NCI-H1694 treated with DMSO at 0.1 percent for 48 hours (cell line): ENCODE measurements around the gene FBXL7.

Source experiments
- DNase-seq: peaks from one replicate; lab custom pipeline; 2025; lab: John Stamatoyannopoulos, UW

Gene FBXL7

DNA sequence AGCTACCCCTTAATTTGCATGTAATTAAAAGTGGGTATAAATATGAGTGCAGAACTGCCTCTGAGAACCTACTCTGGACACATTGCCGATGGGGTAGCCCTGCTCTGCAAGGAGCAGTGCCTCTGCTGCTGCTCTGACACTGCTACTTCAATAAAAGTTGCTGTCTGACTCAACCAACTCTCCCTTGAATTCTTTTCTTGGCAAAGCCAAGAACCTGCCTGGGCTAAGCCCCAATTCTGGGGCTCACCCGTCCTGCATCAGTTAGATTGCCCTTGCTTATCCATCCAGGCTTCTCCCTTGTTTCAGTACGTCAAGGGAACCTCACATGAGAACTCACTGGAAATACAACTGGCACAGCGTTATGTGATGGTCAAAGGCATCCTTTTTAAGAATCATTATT is 44.1 kb downstream of the FBXL7 start:
- no peak for DNase-seq

DNA sequence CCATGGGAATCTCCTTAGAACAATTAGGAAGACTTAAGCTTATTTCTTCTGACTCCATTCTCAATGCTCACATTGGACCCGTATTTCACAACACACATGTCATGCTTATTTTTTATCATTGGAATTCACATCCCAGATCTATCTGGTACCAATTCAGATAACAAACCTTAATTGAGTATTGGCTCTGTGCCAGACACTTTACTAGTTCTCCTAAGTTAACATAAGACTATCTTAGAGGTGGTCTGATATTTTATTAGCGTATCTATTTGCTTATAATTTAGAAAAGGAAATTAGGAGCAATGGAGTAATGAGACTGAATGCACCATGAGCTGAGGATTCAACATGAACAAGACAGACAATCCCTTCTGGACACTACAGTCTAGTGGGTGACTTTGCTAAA is 45.1 kb downstream of the FBXL7 start:
- no peak for DNase-seq

DNA sequence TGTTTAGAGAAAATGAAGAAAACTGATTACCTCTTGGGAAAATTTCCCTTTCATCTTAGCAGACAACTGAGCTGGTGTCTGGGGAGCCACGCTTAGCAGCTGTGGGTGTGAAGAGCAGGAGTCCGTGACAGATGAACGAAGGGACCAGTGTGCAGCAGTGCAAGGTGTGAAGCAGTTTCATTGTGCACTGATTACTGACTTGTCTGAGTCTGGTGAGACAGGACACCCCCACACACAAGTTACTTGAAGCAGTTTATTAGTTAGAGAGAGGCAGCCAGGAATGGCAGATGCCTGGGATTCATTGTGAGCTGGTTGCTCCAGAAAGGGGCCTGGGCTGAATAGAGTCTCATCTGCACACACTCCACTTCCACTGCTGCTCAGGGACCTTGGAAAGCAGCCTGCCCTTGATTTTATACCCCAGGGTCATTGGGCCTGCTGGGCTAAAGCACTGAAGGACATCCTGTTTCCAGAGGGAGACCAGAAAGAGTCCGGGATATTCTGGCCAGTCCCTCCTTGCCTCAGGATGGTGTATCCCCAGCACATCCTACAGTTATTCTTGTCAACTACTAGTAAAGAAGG is 47.4 kb downstream of the FBXL7 start:
- no peak for DNase-seq

GRCh38 chr5:15549961-15550360 is 50.0 kb downstream of the FBXL7 start:
- no peak for DNase-seq

DNA sequence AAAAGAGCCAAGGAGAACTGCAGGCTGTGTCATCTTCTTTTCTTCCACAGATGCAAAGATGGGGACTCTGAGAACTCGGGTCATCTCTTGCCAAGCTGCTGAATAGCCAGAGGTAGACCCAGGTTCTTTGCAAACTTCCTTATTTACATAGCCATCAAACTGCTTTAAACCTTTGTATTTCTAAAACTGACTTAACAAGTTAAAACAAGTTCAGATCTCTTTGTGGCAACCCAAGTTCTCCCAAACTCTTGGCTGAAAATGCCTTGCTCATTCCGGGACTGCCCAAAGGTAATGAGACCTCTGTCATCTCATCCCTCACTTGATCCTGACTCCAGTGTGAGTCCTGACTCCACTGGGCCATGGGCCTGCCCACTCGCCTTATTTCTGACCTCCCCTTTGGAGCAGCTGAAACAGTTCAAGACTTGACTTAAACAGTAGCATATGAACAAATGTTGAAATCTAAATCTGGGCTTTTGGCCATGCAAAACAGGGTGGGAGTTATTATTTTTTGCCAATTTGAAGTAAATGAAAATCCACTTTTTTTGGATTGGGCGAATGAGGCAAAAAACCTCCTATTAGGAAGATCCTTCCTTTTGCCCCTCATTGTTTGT is 50.6 kb downstream of the FBXL7 start:
- no peak for DNase-seq

- DNase-seq, result no peak
Measured at GRCh38 chr5:15551113-15551504, 51.1 kb downstream of the FBXL7 start.

- DNase-seq, result no peak
Measured at GRCh38 chr5:15554542-15554941, 54.6 kb downstream of the FBXL7 start.

DNA sequence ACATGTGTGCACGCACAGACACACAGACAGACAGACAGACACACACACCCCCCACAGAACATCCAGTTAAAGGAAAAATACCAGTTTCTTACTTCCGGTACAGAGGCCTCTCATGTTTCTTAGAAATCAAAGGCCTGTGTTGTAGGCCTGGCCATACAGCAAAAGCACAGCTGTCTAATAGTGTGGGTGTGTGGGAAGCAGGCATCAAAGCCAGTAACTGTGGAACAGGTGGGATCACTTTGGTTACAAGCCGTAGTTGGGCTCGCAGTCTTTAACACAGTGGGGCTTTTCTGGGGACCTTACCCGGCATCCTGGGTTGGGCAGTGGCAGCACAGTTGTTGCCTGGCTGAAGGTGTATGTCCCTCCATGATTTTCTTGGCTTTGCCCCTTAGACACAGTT is 55.2 kb downstream of the FBXL7 start:
- DNase-seq, result no peak

GRCh38 chr5:15558240-15558639 is 58.3 kb downstream of the FBXL7 start:
- no peak for DNase-seq

DNA sequence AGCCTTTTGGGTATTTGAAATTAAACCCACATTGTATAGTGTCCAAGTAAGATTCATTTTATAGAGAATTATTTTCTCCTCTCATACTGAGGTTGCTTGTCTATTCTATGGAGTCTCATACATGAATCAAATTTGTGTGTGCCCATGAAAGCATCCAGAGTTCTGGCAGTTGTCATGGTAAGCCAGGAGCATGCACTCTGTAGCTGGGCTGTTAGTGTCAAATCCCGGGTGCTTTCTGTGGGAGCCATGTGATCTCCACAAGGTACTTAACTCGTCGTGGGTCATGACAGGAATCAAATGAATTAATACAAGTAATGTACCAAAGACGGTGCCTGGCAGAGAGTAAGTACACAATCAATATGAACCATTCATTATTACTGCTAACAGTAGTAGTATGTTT is 58.7 kb downstream of the FBXL7 start:
- DNase-seq, result no peak

DNA sequence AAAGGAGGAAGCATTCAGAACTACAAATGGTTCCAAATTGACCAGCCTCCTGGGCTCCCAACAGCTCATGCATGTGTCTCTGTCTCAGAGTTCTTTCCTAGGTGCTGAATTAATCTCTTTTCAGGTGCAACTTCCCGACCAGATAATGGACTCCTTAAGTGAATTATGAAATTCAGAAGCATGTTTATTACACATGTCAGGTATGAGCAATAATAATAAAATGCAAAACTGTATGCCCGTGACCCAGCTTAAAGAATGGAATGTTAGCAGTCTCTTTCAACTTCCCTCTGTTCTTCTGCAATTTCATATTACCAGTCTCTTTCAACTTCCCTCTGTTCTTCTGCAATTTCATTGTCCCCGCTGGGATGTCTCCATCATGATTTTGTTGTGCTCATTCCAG is 60.4 kb downstream of the FBXL7 start:
- no peak for DNase-seq

GRCh38 chr5:15564523-15564922 is 64.5 kb downstream of the FBXL7 start:
- DNase-seq, result no peak

DNA sequence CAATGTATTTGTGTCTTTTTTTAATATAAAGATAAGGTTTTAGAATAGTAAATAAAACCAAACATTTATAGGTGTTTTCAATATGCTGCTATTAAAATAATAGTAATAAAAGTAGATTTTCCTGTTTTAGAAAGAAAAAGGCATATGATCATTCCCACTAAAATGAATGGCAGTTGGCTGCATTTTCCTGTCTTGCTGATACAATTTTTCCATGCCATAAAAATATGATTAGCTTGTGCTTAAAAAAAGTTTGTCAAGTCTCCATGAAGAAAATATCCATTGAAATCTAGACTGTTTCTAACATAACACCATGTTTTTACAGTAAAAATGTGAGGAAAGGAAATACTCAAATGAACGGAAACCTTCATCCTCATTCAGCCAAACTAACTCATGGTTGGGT is 65.0 kb downstream of the FBXL7 start:
- DNase-seq, result no peak

- DNase-seq, result no peak
Measured at GRCh38 chr5:15566306-15566705, 66.3 kb downstream of the FBXL7 start.

GRCh38 chr5:15566789-15567188 is 66.8 kb downstream of the FBXL7 start:
- DNase-seq, result no peak

GRCh38 chr5:15570491-15570890 is 70.5 kb downstream of the FBXL7 start:
- no peak for DNase-seq

GRCh38 chr5:15571081-15571480 is 71.1 kb downstream of the FBXL7 start:
- DNase-seq, result no peak

DNA sequence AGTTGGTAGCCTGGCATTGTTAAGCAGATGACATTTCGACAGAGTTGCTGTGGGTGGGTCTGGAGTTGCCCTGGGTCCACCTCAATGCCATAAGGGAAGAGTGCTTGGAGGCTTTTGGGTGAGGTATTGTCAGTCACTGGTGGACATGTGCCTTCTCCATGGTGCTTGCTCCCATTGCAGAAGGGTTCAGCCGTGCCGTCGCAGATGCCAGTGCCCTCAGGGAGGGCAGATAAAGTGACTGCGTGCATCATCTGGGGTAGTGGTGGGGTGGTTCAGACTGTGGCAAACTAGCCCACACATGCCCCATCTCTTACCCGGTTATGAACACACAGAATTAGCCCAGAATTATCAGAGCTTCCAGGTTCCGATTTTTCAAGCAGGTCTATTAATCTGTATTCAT is 71.6 kb downstream of the FBXL7 start:
- DNase-seq, result no peak

- DNase-seq, result no peak
Measured at GRCh38 chr5:15573590-15573989, 73.6 kb downstream of the FBXL7 start.

- DNase-seq, result no peak
Measured at GRCh38 chr5:15574128-15574527, 74.1 kb downstream of the FBXL7 start.

GRCh38 chr5:15574806-15575325 is 74.9 kb downstream of the FBXL7 start:
- peak; percentile 28 for DNase-seq

DNA sequence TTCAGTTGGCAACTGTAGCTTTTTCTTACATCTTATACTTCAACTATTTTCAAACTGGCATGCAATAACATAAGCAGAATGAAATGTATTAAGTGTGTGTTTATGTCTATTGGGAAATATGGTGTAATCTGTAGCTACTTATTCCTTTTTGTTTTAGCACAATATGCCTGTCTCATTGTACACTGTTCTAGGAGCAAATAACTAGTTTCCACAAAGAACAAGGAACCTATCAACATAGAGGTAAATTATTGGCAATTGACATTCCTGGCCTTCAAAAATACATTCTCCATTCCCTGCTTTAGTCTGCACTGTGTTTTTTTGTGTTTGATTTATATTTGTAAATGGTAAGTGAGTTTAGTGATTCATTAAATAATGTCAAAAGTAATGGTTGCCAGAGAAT is 75.7 kb downstream of the FBXL7 start:
- no peak for DNase-seq

DNA sequence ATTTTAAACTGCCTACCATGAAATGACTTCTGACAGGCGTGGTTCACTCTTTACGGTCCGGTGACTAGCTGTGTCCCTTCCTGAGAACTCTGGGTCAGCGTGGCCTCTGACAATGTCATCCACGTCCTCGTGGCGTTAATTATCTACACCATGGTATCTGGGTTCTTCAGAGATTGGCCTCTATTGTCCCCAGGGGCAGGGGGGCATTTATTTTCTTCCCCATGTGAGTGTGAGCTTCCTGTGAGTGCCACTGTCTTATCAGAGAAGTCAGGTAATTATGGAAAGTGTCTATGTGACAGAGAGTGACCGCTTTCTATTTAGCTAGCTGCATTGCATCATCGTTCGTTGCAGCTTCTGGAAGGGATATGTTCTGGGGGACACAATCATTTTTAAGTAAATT is 77.2 kb downstream of the FBXL7 start:
- no peak for DNase-seq

GRCh38 chr5:15577831-15578230 is 77.9 kb downstream of the FBXL7 start:
- DNase-seq, result no peak
